Amniotic epithelial cell (primary cell): Measurements from ENCODE around the gene TSN.
A peak's percentile ranks its signal among the peaks of the same experiment; 100 is the strongest.
"Not testable (repeated sequence)": the region's sequence is repeated elsewhere in the genome, so short reads cannot be mapped to it uniquely, and the experiment has no call there.

ENCODE experiments used
- DNase-seq: peaks from one replicate; pipeline ENCODE4 v3.0.0-alpha.2; 2010; ENCODE audit warnings: low read depth

TSN gene

DNA sequence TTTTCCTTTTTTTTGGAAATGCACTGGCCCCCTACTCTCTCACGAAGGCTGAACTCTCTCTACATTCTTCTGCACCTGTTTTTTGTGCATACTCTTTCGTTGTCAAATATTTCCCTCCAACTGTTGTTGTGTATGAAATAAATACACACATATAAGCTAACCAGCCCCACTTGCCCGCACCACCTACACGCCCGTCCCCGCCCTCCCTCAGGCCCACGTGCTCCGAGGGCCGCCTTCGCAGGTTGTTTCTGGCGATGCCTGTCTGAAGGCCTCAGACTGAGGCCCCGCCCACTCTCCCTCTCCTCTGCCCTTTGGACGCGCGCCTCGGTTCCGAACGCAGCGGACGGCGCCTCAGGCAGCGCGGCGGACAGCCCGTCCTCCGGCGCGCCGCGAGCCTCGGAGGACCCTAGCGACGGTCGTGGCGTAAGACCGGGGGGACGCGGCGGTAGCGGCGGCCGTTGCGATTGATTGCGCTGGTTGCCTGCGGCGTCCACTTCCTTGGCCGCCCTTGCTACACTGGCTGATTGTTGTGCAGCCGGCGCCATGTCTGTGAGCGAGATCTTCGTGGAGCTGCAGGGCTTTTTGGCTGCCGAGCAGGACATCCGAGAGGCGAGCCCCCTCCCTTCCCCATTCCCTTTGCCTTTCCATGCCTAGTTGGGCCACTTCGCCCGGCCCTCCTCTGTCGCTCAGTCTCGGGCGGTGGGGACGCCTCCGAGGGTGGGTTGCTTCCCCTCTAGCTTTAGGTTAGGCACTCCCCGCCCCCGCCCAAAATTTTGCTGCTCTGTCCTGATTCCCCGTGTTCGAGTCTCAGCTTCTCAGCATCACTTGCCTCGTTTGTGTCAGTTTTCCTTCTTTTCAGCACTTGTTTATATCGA, at the start of gene TSN:
TSS of gene TSN (plus strand) at position 415 of the 875 bp plus-strand sequence. CDS start at position 544, 129 bp downstream.
- peak; percentile 93 for DNase-seq

DNA sequence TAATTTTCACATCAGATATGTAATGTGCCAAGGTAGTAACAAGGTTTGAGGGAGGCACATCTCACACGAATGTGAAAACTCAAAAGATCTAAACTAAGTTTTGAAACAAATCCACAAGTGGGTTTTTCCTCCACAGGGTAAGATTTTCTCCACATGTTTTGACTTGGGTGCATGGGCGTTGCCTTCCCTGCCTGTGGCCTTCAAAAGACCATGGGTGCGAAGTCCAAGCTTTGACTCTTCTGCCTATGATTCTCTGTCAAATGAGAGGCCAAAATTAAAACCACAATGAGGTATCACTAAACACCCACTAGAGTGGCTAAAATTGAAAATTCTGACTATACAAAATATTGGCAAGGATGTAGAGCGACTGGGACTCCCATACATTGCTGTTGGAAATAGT, 49.5 kb upstream of the TSN start:
- DNase-seq: no peak

DNA sequence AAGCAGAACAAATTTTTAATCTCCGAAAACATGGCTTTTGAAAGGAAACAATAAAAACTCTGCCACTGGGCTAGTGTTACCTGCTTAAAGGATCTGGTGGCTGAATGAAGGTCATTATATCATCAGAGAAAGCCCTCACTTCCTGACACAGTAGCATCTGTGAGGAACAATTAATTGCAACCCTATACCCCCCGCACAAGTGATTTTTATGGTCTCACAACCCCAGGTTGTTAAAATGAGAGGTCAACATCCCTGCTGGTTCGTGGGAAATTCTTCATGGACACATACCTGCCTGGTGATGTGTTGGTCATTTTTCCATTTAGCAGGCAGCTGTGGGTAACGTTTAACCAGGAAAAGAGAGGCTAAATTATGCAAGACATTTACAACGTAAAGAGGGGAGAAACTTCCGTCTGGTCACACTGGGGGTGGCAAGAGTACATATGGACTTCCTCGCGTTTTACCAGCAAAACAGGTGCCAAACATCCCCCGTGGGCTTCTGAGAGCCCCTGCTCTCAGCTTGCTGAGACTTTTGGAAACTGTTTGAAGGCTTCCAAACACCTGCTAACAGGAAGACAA, 48.0 kb upstream of the TSN start:
- no peak for DNase-seq

DNA sequence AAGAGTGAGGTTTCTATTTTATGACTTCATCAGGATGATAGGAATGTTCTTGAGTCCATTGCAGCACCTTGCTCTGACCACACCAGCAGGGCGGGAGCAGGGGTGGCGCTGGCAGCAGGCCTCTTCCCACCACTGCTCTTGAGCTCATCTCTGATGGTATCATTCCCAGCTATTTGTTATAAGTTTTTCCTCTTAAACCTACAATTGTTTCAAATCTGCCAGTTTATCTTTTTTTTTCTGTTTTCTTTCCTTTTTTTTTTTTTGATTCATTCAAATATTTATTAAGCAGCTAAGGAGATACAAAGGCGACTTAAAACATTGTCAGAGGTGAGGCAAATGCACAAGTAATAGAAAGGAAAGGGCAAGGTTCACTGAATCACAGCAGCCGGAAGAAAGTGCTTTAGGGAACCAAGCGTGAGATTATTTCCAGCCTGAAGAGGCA, 47.5 kb upstream of the TSN start:
- DNase-seq: peak; percentile 47

DNA sequence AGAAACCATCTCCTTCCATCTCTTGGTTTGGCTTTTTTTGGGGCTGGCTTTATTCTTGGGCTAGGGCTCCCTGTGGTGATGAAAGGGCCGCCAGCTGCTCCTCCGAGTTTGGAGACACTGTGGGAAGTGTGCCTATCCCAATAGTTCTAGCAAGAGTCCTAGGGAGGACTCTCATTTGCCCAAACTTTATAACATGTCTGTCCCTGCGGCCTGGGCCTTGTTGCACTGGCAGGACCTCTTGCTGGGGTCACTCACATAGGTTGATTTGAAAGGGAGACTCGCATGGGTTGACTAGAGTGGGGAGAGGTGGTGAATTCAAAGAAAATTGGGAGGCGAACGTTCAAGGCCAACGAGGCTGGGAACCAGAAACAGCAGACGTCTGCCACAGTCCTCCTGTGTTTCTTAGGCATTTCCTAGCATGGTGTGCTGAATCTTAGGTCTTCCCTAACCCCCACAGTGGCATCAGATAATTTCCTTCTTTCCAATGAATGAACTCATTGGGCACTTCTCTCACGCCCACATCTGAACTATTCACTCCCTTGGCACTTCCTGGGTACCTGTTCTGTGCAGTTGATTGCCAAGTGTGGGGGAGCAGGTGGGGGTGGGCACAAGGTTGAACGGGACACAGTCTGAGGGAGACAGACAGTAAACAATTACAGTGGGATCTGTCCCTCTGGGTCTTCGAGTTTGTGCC, 45.5 kb upstream of the TSN start:
- no peak for DNase-seq

DNA sequence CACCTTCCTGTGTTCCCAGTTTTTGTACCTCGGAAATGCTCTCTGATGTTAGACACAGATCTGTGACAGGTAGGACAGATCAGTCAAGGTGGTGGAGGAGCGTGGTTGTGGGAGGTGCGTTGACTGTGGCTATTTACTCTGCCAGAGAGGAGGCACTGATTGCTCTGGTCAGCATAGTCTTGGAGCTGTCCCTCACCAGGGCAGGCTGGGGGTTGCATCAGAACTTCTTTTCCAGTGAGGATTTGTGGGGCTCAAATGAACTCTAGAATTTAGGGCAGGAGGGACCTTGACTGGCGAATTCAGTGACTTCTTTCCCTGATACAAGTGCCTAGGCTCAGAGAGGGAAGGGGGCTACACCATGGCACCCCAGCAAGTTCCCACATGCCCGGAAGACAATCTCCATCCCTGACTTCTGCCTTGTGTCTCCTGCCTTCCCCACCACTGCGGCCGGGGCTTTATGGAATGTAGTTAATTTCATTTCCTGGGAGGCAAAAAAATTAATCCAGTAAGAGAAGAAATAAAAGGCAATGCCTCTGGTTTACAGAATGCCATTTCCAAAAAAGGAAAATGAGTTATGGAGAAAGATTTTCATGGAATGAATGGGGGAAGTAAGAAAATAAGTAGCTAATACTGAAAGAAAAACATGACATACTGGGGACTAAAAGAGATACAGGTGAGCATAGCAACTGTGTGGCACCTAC, 44.8 kb upstream of the TSN start:
- no peak for DNase-seq

DNA sequence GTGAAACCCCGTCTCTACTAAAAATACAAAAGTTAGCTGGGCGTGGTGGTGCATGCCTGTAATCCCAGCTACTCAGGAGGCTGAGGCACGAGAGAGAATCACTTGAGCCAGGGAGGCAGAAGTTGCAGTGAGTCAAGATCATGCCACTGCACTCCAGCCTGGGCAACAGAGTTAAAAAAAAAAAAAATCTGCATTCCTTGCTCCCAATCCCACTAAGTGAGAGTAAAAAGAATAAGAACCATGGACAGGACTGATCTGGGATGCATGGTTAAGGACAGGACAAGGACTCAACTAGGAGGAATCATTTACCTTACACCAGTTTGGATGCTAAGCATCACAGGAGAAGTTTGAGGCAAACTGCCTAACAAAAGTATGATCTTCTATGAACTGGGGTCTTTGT, 44.0 kb upstream of the TSN start:
- not testable (repeated sequence) for DNase-seq

DNA sequence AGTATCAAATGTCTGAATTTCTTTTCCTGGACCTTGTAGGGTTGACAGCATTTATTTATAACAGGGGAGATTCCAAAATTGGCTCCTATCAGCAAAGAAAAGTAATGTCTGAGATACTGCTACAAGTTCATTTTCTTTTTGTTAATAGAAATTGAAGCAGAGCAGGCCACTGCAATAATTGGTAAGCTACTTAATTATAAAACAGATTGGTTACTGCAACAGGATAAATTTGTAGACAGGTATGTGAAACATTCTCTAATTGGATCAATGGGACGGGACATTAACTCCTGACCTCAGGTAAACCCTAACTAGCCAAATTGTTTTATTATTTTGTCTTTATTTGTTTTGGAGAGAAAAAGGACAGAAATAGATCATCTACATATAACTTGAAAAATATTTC, 39.3 kb upstream of the TSN start:
- DNase-seq: no peak

DNA sequence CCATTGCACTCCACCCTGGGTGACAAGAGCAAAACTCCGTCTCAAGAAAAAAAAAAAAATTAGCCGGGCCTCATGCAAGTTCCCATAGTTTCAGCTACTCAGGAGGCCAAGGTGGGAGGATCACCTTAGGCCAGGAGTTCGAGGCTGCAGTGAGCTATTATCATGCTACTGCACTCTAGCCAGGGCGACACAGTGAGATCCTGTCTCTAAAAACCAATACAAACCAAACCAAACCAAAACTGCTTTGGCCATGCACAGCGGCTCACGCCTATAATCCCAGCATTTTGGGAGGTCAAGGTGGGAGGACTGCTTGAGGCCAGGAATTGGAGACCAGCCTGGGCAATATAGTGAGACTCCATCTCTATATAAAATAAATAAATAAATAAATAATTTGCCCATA, 37.9 kb upstream of the TSN start:
- DNase-seq: no peak

DNA sequence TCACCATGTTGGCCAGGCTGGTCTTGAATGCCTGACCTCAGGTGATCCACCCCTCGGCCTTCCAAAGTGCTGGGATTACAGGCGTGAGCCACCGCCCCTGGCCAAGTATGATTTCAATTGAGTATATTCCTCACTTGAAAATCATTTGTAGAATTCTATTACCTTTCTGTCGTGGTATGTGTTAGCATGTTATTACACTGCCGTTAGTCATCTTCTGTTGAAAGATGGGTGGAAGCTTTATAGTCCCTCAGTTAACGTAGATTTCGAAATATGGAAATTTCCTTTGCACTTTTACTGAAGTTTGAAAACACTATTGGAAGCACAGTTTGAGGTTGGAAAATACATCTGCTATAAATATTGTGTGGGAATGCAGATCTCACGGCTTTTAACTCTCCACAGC, 33.5 kb upstream of the TSN start:
- peak; percentile 88 for DNase-seq

DNA sequence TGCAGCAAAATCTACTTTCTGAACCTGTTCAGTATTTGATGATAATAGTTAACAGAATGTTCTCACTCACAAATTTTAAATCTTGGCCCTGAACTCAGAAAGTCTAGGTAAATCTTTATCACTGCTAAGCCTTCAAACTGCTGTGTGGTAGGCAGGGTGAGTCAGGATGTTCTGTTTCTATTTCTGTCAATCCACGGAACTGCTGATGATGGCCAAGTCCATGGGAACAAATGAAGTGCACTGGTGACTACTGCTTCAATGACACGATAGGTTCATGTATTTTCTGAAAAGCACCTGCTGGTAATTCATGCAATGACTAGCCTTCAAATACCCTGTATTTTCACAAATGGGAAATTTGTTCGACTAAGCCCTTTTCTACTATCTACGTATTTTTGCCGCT, 33.0 kb upstream of the TSN start:
- DNase-seq: peak; percentile 76

DNA sequence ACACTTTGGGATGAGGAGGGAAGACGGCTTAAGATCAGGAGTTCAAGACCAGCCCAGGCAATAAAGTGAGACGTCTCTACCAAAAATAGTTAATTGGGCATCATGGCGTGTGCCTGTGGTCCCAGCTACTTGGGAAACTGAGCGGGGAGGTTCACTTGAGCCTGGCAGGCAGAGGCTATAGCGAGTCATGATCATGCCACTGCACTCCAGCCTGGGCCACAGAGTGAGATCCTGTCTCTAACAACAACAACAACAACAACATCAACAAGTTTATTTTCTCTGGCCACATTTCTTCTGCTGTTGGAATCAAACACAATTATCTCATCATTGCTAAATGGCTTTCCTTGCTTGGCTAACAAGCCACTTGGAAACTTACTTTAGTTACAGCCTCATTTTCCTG, 32.1 kb upstream of the TSN start:
- DNase-seq: no peak

DNA sequence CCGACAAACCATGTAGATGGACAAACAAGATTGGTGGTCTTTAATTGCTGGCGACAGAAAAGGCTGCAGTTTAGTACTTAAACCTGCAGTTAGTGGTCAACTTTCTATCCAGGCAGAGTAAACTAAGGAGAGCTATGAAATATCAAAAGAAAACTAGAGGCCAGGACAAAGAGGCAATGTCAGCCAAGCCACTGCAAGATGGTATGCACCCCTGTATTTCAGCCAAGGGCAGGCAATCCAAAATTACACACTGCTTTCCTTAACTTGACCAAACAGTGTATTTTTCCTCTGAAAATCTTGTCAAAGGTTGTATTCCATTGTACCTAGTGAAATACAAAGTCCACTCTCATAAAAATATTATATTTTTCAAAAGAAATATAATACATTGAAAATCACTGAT, 28.1 kb upstream of the TSN start:
- no peak for DNase-seq

DNA sequence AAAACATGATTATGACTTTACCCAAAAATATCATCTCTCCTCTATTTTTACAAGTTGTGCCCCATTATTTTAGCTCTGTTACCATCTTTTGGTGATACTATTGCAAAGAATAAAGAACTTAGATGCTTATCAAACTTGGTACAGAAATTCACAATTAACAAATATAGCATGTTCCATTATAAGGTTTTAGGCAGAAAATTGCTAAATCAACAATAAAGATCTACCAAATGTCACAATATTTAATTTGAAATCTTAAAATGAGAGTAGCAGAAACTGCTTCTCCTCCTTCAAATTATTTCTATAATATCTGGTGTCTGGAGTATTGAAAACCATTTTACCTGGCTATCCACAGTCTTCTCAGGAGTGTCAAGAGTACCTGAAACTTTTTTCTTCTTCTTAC, 27.5 kb upstream of the TSN start:
- DNase-seq: no peak

DNA sequence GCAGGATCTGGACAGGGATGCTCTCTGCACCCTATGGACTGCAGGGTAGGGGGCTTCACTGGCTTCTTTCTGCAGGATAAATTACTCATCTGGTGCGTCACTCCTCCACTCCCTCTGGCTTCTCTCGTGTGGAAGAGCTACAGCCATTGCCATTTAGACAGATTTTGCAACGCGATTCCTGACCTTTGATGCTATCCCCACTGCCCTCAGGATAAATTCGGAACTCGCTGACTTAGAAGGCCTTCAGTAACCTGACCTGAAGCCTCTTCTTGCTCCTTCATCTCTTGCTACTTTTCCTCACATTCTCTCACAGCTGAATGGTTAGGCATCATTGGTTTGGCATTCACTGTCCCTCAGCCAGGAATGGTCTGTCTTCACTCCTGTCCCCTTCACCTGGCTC, 24.1 kb upstream of the TSN start:
- no peak for DNase-seq

DNA sequence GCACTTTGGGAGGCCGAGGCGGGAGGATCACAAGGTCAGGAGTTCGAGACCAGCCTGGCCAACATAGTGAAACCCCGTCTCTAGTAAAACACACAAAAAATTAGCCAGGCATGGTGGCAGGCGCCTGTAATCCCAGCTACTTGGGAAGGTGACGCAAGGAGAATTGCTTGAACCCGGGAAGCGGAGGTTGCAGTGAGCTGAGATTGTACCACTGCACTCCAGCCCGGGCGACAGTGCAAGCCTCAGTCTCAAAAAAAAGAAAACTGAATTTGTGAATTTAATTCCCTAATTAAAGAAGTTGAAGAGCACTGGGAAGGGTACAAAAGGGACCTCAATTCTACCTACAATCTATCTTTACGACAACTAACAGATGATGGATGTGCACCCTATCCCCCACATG, 20.9 kb upstream of the TSN start:
- DNase-seq: not testable (repeated sequence)

DNA sequence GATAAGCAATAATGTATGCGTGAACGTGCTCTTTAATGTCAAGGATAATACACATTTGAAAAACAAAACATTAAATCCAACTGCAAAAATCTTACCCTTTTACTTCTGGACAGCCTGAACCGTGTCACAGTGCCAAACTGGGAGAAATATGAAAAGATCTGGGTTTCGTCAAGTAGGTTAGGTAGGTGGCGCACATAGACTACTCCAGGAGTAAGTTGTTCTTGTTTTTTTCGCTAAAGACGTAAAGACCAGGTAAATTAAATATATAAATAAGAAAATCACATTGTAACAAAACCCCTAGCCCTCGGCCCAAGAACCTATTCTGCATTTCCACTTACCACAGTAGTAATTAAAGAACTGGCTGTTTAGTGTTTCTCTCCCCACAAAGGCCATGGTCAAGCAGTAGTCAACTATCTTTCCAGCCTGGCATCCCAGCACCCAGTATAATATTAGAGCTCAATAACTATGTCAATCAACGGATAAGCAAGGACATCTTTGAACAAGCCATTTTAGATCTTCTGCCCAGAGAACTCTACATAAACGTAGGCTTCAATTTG, 19.9 kb upstream of the TSN start:
- DNase-seq: peak; percentile 31

DNA sequence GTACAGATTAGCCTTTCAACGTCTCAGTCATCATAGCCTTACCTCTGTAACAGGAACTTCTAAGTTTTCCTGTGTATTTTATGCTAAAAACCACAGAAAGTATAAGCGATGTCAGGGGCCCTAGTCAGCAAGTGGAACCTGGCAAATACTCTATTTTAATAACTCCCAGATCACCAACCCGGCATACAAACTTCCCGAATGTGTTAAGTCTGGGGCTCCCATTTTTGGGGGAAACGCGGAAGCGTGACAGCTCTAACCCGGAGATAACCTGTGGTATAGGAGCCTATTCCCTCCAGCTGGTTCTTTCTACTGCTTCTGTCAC, 19.4 kb upstream of the TSN start:
- no peak for DNase-seq

DNA sequence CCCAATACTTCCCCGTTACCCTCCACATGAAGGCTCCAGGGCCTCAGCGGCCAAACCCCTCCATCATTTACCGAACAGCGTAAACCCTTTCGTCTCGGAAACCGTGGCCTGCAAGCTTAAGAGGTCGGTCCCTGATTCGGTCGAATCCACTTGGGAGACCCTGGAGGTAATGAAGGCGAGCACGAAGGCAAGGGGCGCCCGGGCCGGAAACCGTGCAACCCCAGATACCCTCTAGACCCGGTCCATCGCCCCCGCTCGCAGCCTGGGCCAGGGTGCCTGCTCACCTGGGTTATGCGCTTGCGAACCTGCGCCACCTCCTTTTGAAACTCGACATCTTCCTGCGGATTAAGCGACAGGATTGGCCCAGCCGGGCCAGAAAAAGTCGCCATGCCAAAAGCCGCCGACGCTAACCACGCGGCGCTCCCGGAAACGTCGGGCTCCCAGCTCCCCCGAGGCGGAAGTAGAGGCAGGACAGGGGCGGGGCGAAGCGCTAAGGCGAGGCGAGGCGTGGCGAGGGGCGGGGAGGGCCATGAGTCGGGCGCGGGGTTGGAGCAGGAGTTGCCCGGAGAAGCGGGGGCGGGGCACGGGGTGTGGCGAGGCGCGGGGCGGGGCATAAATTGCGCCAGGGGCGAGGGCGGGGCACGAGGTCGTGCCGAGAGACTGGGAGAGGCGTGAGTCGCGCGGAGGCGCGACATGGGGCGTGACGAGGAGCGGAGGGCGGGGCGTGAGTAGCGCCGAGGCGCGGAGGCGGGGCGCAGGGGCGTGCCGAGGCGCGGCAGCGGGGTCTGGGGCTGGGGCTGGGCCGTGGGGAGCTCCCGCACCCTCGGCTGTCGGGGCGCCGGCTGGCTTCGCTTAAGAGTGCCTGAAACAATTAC, 18.8 kb upstream of the TSN start, which contains the start of gene NIFK:
TSS of gene NIFK (minus strand) at position 414 of the 875 bp plus-strand sequence. CDS start at position 389, 25 bp downstream.
- DNase-seq: peak; percentile 92

DNA sequence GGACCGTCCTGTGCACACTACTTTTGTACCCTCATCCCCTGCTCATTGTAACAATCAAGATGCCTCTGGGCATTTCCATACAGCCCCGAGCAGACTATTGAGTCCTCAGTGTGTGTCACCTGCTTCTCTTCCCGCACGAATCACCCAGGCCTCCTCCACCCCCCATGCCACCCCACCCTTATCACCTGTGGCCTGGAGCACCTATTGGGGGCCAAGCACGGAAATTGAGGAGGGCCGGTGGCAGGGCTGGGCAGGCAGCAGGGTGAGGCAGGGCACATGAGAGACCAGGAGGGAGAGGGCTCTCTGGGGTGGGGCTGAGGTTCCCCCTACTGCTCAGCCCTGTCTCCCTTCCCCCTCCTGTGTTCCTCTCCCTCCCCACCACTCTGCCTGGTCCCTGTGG, 14.5 kb upstream of the TSN start:
- no peak for DNase-seq

DNA sequence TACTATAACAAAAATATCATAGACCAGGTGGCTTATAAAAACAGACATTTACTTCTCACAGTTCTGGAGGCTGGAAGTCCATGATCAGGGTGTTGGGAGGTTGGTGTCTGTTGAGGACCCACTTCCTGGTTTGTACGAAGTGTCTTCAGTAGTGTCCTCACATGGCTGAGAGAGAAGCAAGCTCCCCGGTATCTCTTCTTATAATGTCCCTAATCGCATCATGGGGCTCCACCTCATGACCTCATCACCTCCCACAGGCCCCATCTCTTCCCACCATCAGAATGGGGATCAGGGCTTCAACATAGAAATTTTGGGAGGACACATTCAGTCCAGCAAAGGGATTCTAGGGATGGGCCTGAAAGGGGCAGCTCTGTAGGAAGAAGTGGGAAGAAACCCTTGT, 14.0 kb upstream of the TSN start:
- DNase-seq: no peak
